ENCODE data around the gene IGFN1. TPM values are rescaled to one million over a fixed set of nuclear protein-coding genes. Genes with fewer than 3 reads are reported as not detected.

IGFN1 gene
- total and polyA plus RNA-seq, 8 donors = 0.60 to 3.0 (median 0.95) TPM

DNA sequence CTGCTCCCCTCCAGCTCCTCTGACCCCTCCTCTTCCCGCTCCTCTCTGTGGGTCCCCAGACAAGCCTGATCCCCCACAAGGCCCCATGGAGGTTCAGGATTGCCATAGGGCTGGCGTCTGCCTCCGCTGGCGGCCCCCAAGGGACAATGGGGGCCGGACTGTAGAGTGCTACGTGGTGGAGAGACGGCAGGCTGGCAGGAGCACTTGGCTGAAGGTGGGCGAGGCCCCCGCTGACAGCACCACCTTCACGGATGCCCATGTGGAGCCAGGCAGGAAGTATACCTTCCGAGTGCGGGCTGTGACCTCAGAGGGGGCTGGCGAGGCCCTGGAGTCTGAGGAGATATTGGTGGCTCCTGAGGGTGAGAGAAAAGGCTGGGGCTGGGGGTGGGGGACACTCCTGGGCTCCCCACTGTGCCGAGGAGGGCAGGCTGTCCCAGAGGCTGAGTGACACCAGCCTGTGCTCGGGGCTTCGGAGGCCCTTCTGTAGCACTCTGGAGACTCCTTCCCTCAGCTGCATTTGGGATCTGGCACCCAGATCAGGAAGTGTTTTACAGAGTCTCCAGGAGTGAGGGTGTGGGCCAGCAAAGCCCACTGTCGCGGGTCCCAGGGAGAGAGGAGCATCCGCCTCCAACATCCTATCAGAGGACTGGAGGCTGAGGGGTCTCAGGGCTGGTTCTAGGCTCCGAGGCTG, 25.9 kb downstream of the IGFN1 start:
- no peak overlapping the region for H3K4me3 ChIP-seq
- H3K27me3 ChIP-seq = no peaks in the 10 kb centered on the region
- ATAC-seq = no peak
- H3K9me3 ChIP-seq = no peaks in the 10 kb centered on the region
- H3K36me3 ChIP-seq = no peaks in the 10 kb centered on the region
- intact Hi-C loops (cut with DNase I) = no loop called here
- no peak overlapping the region for H3K27ac ChIP-seq
- peak in 2 of 4 donors; percentile 26 to 41 for DNase-seq
- TF ChIP-seq, protein P1, sequence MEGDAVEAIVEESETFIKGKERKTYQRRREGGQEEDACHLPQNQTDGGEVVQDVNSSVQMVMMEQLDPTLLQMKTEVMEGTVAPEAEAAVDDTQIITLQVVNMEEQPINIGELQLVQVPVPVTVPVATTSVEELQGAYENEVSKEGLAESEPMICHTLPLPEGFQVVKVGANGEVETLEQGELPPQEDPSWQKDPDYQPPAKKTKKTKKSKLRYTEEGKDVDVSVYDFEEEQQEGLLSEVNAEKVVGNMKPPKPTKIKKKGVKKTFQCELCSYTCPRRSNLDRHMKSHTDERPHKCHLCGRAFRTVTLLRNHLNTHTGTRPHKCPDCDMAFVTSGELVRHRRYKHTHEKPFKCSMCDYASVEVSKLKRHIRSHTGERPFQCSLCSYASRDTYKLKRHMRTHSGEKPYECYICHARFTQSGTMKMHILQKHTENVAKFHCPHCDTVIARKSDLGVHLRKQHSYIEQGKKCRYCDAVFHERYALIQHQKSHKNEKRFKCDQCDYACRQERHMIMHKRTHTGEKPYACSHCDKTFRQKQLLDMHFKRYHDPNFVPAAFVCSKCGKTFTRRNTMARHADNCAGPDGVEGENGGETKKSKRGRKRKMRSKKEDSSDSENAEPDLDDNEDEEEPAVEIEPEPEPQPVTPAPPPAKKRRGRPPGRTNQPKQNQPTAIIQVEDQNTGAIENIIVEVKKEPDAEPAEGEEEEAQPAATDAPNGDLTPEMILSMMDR (IDR thresholded peaks at IDR 0.05) = no peak
- H3K4me1 ChIP-seq = no peaks in the 10 kb centered on the region

DNA sequence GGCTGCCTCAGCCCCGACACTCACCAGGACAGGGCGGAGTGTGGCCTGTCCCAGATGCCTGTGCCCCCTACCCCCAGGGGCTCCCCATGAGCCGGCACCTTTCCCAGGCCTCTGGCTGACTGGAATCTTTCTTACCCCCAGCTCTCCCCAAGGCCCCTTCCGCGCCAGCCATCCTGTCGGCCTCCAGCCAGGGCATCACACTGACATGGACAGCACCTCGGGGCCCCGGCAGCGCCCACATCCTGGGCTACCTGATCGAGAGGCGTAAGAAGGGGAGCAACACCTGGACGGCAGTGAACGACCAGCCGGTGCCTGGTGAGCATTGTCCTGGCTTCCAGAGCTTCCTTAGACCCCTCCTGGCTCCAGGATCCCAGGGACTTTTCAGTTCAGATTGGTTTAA, 26.5 kb downstream of the IGFN1 start:
- H3K9me3 ChIP-seq = no peaks in the 10 kb centered on the region
- DNase-seq (peak in 2 of 4 donors; percentile 30 to 78), ATAC-seq (no peak)
- no peaks in the 10 kb centered on the region for H3K4me1 ChIP-seq
- H3K27ac ChIP-seq = no peak overlapping the region
- intact Hi-C loops (cut with DNase I) = no loop called here
- TF ChIP-seq, protein P1 (IDR thresholded peaks at IDR 0.05) = no peak
- no peaks in the 10 kb centered on the region for H3K36me3 ChIP-seq
- no peak overlapping the region for H3K4me3 ChIP-seq
- no peaks in the 10 kb centered on the region for H3K27me3 ChIP-seq

- Histone ChIP-seq H3K27ac (no peak overlapping the region), H3K36me3 (no peaks in the 10 kb centered on the region), H3K27me3 (no peaks in the 10 kb centered on the region), H3K9me3 (no peaks in the 10 kb centered on the region), H3K4me1 (no peaks in the 10 kb centered on the region), H3K4me3 (no peak overlapping the region)
- ATAC-seq (no peak), DNase-seq (no peak)
- intact Hi-C loops (cut with DNase I) = no loop called here
- TF ChIP-seq, protein P1 (IDR thresholded peaks at IDR 0.05) = no peak
Observed at GRCh38 chr1:201217851-201218250, 27.2 kb downstream of the IGFN1 start.

DNA sequence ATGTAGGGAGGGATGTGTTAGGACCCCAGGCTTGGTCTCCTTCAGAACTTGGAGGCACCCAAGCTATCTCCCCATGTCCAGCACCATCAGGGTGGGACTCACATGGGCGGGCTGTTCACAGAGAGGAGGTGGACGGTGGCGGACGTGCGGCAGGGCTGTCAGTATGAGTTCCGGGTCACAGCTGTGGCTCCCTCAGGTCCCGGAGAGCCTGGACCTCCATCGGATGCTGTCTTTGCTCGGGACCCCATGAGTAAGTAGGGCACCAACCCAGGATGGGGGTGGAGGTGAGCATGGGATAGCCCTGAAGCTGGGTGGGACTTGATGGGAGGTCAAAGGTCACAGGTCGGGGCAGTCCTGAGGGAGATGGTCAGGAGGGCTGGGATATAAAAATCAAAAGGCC, 27.8 kb downstream of the IGFN1 start:
- Histone ChIP-seq H3K27me3 (no peaks in the 10 kb centered on the region), H3K9me3 (no peaks in the 10 kb centered on the region), H3K4me3 (no peak overlapping the region), H3K27ac (no peak overlapping the region), H3K36me3 (no peaks in the 10 kb centered on the region), H3K4me1 (no peaks in the 10 kb centered on the region)
- intact Hi-C loops (cut with DNase I) = no loop called here
- TF ChIP-seq, protein P1 (IDR thresholded peaks at IDR 0.05) = no peak
- no peak for ATAC-seq
- peak in 2 of 4 donors; percentile 22 to 51 for DNase-seq

DNA sequence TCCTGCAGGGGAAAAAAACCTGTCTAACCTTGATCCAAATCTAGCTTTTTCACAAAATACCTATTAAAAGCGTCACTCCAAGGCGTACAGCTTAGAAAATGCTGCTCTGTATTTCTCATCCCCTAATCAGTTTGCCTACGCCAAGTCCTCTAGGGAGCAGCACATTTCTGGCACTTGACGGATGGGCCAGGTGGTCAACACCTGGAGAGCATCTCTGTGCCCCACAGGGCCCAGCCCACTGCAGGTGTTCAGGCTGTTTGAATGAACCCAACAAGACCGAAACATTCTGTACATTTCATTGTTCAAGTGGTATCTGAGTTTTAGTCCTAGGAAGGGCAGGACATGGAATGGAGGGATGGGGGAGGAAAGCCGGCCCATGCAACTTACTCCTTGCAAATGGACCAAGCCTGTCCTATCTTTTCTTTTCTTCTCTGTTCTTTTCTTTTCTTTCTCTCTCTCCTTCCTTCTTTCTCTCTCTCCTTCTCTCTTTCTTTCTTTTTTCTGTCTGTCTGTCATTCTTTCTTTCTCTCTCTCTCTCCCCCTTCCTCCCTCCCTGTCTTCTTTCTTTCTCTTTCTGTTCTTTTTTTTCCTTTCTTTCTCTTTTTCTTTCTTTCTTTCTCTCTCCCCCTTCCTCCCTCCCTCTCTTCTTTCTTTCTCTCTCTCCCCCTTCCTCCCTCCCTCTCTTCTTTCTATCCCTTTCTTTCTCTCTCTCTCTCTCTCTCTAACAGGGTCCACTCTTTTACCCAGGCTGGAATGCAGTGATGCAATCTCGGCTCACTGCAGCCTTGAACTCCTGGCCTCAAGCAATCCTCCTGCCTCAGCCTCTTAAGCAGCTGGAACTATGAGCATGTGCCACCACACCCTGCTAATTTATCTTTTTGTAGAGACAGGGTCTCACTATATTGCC, 29.1 kb downstream of the IGFN1 start:
- intact Hi-C loops (cut with DNase I) = loop anchor here in 1 of 2 donors (10.0 kb wide), 1 partner anchor 245 kb away; no protein-coding TSS in a partner anchor
- H3K4me3 ChIP-seq = no peak overlapping the region
- no peaks in the 10 kb centered on the region for H3K36me3 ChIP-seq
- H3K4me1 ChIP-seq = no peaks in the 10 kb centered on the region
- no peaks in the 10 kb centered on the region for H3K9me3 ChIP-seq
- TF ChIP-seq, protein P1 (IDR thresholded peaks at IDR 0.05) = no peak
- DNase-seq (peak in 1 of 4 donors; percentile 20), ATAC-seq (no peak)
- H3K27ac ChIP-seq = no peak overlapping the region
- H3K27me3 ChIP-seq = no peaks in the 10 kb centered on the region

Measured in left lung (tissue), 10 donors.